Daoy (cell line): ENCODE results near the gene VIPR2. TPM values are rescaled to one million over a fixed set of nuclear protein-coding genes. Genes with fewer than 3 reads are reported as not detected.
"Not testable (repeated sequence)": the region's sequence is repeated elsewhere in the genome, so short reads cannot be mapped to it uniquely, and the experiment has no call there.

ENCODE experiments used
- DNase-seq: peaks from one replicate; pipeline ENCODE4 v3.0.0-alpha.2; 2015; ENCODE audit warnings: low read depth
- total RNA-seq: library from RNA; depleted of rRNA; stranded (reverse); fragments of >200 nt; shearing (Covaris generic); gene quantifications from 2 replicates; pipeline ENCODE4 v1.2.3, GENCODE V29; 2014

Gene VIPR2
- total RNA-seq, 1 experiment from 2014 or later, result 0.74 TPM

DNA sequence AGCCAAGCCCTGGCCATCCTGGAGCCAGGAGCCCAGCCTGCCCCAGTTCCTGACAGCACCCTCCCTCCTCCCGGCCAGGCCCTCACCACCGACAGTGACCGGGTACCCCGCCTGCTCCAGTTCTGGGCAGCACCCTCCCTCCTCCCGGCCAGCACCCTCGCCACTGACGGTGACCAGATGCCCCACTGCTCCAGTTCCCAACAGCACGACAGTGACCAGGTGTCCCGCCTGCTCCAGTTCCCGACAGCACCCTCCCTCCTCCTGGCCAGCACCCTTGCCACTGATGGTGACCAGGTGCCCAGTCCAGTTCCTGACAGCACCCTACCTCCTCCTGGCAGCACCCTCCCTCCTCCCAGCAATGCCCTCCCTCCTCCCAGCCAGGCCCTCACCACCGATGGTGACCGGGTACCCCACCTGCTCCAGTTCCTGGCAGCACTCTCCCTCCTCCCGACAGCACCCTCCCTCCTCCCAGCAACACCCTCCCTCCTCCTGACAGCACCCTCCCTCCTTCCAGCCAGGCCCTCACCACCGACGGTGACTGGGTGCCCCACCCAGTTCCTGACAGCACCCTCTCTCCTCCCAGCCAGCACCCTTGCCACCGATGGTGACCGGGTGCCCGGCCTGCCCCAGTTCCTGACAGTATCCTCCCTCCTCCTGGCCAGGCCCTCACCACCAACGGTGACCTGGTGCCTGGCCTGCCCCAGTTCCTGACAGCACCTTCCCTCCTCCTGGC, 40.3 kb downstream of the VIPR2 start:
- no peak for DNase-seq

DNA sequence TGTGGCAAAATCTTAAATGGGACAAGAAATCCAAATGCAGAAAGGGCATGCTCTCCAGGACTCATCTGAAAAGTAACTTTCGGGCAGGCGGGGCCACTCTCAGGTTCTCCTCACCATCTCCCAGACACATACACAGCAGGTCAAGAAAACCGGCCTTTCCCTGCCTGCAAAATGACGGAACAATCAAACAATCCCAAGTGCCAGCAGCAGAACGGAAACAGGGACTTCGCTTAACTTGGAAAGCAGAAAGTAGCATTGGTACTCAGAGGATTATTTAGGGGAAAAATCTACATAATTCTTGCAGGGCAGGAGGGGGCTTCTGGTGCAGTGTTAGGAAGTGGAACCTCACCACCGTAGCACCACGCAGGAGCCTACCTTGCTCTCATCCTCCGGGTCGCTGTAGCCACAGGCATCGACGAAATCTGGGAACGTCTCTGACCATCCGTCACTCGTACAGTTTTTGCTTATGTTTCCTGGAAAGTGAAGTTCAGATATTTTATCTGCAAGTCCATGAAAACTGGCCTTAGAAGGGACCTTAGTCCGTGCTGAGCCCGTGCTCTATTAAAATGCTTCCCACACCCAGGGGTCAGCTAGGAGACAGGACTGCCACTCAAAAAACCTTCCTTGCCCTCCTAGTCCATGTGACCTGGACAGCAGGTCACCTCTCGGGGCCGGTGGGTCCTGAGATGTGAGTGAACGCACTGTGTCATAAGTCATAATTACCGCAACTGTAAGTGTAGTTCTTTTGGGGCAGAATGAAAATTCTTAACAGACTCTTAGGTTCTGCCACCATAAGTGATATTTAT, 41.1 kb downstream of the VIPR2 start:
- DNase-seq, result no peak

DNA sequence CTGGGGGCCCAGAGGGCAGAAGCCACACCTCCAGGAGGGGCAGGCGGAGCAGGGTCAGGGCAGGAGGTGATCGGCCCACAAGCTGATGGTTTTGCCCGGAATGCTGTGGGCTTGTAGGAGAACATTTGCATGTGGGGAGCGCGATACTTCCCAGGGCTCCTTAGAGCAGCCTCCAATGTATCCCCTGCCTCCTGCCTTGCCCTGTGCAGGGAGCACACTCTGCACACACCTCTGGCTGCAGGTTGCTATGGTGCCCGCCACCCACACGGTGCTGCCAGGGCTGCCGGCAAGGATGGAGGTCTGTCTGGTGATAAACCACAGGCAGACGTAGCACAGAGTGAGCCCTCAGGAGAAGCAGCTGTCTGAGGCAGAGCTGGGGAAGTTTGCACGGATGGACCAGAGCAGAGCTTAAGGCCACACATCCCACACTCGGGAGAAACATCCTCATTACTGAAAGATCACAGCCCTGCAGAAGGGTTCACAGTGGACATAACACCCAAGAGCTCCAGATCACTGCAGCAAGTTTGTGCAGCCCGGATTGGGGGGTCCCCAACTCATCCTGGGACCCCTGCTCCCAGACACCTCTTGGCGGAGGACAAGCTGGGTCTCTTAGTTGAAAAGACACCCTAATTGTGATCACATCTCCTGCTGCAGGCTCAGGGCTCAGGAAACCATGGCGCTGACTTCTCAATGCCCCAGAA, 41.8 kb downstream of the VIPR2 start:
- DNase-seq, result no peak

DNA sequence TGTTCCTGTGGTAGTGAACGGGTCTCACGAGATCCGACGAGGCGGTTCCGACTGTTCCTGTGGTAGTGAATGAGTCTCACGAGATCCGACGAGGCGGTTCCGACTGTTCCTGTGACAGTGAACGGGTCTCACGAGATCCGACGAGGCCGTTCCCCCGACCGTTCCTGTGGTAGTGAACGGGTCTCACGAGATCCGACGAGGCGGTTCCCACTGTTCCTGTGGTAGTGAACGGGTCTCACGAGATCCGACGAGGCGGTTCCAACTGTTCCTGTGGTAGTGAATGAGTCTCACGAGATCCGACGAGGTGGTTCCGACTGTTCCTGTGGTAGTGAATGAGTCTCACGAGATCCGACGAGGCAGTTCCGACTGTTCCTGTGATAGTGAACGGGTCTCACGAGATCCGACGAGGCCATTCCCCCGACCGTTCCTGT, 43.0 kb downstream of the VIPR2 start:
- not testable (repeated sequence) for DNase-seq

DNA sequence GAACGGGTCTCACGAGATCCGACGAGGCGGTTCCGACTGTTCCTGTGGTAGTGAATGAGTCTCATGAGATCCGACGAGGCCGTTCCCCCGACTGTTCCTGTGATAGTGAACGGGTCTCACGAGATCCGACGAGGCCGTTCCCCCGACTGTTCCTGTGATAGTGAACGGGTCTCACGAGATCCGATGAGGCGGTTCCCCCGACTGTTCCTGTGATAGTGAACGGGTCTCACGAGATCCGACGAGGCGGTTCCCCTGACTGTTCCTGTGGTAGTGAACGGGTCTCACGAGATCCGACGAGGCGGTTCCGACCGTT, 43.6 kb downstream of the VIPR2 start:
- not testable (repeated sequence) for DNase-seq

DNA sequence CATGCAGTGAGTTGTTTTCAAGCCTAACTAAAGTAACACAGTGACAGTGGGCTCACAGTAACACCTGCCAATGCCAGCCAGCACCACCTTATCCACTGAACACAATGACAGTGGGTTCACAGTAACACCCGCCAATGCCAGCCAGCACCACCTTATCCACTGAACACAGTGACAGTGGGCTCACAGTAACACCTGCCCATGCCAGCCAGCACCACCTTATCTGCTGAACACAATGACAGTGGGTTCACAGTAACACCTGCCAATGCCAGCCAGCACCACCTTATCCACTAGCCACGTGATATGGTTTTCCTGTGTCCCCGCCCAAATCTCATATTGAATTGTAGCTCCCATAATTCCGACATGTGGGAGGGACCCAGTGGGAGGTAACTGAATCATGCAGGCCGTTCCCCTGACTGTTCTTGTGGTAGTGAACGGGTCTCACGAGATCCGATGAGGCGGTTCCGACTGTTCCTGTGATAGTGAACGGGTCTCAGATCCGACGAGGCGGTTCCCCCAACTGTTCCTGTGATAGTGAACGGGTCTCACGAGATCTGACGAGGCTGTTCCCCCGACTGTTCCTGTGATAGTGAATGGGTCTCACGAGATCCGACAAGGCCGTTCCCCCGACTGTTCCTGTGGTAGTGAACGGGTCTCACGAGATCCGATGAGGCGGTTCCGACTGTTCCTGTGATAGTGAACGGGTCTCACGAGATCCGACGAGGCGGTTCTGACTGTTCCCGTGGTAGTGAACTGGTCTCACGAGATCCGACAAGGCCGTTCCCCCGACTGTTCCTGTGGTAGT, 44.2 kb downstream of the VIPR2 start:
- not testable (repeated sequence) for DNase-seq

DNA sequence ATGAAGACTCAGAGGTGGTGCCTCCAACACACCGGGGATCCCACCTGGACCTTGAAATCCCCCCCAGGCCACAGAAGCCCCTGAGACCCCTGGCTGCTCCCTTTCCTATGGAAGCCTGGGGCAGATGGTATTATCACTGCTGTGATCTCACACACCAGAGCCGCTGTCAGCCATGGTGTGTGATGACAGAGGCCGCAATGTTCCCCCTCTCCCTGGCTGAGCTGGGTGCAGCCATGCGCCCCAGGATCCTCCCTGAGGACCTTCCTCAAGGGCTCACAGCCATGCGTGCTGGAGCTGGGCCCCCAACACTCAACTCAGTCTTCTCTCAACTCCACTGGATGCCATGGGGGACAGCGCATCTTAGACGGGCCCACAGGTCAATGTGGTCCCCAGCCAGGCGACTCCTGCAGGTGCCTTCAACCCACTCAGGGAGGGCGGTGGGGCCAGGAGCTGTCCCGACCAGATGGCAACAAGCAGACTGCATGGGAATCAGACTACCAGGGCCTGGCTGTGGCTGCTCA, 44.9 kb downstream of the VIPR2 start:
- no peak for DNase-seq

DNA sequence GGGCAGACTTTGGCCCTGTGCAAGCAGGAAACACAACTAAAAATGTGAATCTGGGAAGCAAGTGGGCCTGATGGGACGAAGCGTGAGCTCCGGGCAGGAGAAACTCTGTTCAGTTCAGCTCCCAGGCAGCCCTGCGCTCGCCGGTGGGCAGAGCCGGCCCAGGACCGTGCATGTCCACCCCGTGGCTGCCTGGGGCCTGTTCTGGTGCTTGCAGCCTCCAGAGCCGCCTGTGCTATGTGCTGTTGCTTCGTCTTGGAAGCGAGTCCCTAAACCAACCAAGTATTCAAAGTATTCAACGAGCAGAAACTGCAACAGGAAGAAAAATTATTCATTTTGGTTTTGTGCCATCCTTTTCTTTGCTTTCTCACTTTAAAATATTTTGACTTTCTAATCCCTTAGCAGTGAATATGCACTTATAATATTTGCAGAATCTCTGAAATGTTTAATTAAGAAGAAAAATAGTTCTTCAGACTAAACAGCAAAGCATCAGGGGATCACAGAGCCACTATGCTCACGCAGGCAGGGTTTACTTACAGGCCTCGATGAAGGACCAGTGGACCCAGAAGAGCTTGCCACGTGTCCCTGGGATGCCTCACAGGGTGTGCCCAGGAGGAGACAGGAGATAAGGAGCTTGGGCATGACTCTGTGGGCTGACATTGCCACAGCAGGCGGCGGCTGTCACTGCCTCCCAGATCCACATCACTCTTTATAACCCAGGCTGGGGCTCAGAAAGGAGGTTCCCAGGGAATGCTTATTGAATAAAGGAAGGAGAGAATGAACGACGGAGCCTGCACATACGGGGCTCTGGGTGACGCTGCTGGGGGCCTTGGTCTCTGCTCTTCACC, 45.6 kb downstream of the VIPR2 start:
- no peak for DNase-seq

DNA sequence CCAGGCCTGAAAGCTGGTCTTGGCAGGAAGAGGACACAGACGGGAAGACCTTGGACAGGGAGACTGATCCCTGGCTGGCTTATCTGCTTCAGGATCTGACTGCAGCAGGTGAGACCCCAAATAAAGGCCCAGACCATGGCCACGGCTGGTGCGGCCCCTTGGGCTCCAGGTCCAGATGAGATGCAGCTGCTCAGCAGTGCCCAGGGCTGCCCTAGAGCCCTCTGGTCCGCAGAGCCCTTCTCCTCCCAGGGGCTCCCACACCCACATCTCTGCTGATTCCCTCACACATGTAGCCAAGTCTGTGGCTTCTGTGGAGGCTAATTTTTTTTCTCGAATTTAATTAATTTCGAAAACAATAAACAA, 46.3 kb downstream of the VIPR2 start:
- DNase-seq, result no peak

DNA sequence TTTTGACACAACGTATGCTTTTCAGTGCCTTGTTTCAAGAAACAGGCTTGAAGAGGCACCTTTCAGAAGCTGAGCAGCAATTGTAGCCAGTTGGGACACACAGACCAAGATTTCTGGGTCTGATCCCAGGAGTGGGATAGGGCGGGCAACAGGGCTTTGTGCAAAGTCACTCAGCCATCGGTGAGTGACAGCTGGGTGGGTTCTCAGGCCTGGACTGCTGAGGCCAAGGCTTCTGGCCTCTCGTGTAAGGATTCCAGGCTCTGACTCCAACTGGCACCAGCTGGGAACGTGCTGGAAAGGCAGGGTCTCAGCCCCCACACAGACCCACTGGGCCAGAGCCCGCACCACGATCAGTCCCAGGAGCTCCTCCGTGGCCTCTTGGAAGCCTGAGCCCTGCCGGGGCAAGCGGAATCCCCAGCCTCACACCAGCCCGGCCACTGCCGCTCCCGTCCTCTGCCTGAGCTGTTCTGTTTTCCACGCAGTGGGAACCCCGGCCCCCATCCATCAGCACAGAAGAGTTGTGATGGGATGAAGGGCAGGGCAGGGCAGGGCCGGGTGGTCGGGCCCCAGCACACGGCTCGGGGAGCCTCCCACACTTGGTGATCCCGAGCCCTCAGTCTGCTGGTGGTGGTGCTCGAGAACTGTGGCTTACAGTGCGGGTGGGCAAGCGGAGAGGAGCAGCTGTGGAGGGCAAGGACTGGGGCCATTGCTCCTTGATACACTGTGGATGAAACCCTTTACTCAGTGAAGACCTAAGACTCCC, 46.8 kb downstream of the VIPR2 start:
- no peak for DNase-seq

DNA sequence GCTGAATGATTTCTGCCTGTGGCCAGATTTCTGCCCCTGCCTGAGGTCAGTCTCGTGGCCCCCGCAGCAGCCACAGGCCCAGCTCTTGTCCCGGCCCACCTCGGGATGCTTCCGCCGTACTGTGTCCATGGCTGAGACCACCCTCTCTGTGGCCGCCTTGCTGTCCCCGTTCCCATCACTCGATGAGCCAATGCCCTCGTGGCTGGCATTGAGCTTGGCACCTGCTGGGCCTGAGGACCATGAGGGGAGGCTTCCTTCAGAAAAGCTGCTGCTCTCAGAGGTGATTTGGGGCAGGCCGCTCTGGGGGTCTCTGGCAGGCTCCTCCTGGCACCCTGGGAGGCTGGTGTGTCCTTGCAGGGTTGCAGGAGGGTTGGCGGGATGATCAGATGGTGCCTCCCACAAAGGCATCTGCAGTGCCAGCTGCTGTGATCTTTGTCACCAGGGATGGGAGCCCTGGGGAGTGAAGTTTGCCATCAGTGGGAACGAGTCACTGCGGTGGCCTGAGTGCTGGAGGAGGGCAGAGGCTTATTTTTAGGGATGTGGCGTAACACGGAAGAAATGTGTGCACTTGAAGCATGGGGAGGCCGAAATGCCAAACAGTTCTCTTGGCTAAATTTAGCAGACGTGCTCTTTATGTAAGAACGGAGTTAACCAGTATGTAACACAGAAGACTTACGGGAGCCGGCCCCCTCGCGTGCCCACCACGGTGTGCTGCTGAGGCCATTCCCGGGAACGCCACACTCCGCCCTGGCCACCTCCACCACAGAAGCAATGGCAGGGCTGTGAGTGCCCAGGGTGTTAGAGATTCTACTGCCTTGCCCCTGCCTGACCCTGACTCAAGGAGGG, 47.7 kb downstream of the VIPR2 start:
- DNase-seq, result no peak

DNA sequence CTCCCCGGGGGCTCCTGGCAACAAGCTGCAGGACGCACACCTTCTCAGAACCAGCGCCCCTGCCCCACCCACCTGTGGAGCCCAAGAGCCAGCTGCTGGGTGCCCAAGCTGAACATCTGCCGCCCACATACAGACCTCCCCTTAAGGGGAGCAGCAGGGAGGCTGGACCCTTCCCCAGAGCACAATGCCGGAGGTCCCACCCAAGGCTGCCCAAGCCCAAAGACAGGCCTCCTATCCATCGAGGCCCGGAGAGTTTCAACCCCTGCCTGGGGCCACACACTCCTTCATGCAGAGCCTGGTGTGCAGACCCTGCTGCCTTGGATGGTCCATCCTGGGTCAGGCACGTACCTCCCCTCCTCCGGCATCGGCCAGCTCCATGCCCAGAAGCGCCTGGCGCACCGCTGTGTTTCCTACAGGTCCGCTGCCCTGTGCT, 48.7 kb downstream of the VIPR2 start:
- DNase-seq, result no peak

DNA sequence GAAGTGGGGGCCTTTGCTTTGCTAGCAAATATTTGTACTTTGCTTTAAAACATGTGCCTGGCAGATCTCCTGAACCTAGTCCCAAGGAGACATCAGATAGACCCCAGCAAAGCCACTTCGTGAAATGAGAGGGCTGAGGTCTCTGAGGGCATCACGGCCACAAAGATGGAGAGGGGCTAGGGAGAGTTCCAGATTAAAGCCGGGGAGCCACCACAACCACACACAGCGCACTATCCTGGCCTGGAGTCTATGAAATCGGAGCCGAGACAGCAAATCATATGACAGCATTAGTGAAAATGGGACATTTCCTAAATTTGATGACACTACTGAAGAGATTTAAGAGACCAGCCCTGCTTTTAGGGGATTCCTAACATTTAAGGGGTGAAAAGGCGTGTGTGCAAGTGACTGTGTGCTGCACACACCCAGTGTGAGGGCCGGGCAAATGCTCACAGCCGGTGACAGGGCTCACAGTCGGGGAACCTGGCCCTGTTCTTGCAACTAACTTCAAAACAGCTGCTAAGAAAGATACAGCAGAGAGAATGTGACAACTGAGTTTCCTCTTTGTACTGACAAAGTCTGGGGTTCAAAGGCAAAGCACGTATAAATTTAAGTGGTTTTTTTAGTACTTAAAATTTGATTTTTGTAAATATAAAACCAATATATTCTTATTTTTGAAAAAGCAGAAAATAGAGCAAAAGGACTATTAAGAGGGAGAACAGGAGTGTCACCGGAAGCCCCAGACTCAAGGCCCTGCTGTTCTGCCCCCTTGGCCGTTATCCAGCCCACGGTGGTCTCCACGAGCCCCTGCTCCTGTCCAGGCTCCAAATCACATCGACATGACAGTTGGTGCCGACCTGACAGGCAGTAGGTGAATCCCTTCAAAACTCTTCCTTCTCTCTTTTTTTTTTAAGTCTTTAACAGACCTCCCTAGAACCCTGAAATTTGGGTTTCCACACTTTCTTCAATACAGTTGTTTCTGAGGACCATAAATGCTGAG, 49.5 kb downstream of the VIPR2 start:
- no peak for DNase-seq

DNA sequence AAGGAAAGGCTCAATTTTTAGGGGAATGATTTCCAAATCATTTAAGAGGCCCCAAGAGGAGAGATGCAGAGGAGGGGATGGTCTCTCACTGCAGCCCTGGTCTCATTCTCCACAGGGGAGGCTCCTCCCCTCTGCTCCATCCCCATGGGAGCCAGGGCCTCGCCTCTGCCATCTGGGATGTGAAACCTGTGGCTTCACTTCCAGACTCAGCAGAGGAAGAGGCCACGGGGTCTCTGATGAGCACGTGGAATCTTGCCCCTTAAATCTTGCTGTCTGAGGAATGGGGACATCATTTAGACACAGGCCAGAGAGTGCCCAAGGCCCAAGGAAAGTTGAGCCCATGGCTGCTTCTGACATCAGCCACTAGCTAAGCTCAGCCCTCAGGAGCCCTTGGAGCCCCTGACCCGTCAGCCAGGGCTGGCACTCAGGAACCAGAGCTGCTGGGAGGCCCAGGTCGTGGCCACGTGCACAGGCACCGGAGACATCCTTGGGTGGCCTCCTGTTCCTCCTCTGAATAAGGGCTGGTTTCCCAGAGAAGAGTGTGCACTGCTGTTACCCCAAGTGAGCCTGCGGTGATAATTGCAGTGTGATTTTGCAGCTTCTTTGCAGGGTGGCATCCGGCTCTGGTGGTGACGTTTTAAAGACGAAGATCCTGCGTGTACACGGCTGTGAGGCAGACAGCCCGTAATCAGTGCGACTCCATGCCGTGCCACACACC, 50.5 kb downstream of the VIPR2 start:
- no peak for DNase-seq

DNA sequence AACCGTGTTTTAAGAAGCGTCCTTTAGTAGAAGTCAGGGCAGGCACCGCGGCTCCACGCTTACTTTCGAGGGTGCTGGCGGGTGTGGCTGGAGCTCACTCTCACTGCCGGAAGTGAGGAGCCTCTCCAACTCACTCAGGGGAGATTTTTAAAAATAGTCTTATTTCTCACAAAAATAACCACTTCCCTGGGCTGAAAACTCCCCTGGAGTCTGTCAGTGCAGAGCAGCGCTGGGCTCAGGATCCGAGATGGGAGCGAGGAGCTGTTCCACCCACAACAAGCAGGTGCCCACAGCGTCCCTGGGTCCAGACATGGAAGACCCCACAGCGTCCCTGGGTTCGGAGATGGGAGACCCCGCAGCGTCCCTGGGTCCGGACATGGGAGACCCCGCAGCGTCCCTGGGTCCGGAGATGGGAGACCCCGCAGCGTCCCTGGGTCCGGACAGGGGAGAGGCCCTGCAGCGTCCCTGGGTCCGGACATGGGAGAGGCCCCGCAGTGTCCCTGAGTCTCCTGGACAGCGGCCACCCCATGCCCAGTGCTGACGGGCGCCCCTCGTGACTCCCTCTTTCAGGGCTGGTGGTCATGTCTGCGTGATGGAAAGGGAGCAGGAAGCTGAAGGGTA, 51.2 kb downstream of the VIPR2 start:
- no peak for DNase-seq

DNA sequence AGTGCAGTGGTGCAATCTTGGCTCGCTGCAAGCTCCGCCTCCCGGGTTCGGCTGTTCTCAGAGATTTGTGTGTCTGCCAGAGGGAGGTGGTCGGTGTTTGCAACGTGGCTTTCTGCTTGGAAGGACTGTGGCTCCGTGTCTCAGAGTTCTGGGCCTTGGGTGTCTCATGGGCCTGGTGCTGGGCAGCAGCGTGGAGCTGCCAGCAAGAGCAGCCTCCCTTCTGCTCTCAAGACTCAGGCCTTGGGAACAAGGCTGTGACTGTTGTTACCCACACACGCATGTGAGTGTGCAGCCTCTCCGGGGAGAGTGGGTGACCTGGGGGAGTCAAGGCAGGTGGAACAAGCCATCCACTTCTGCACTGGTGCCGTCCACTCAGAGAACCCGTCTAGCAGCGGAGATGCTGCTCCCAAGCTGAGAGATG, 52.0 kb downstream of the VIPR2 start:
- no peak for DNase-seq
